Neural crest cell (in vitro differentiated cells): Measurements from ENCODE around the gene ZKSCAN8. TPM values are rescaled to one million over a fixed set of nuclear protein-coding genes. Genes with fewer than 3 reads are reported as not detected.

Experiments used
- DNase-seq: peaks from one replicate; pipeline ENCODE4 v3.0.0; 2021; ENCODE audit warnings: low read depth, mixed read lengths, low spot score
- H3K27ac Mint-ChIP-seq: one replicate; pipeline ENCODE4 v1.8.0; 2021; ENCODE audit warnings: mild to moderate bottlenecking, mixed read lengths; ENCODE audit not compliant: unreplicated experiment
- H3K27me3 Mint-ChIP-seq: 2 replicates; pipeline ENCODE4 v1.8.0; 2021; ENCODE audit warnings: low read depth, mild to moderate bottlenecking, mixed read lengths
- H3K36me3 Mint-ChIP-seq: 2 replicates; pipeline ENCODE4 v1.8.0; 2021; ENCODE audit warnings: low read depth, mild to moderate bottlenecking, mixed read lengths
- H3K4me1 Mint-ChIP-seq: 2 replicates; pipeline ENCODE4 v1.8.0; 2021; ENCODE audit warnings: mixed read lengths
- H3K4me3 Mint-ChIP-seq: one replicate; pipeline ENCODE4 v1.8.0; 2021; ENCODE audit warnings: mild to moderate bottlenecking, mixed read lengths
- H3K9me3 Mint-ChIP-seq: 2 replicates; pipeline ENCODE4 v1.8.0; 2021; ENCODE audit warnings: mixed read lengths
- total RNA-seq: library from RNA; stranded (reverse); gene quantifications from 2 replicates; pipeline ENCODE4 v1.2.1, GENCODE V29; 2021
- TF ChIP-seq, protein P1 (sequence below): fragments of 200-600 bp; sonication (generic); conservative IDR thresholded peaks from 2 replicates; pipeline ENCODE4 v1.5.0; 2021; ENCODE audit warnings: antibody characterized with exemption, mild to moderate bottlenecking

Gene ZKSCAN8
- total RNA-seq, 1 donor from 2014 or later: 37.9 TPM

DNA sequence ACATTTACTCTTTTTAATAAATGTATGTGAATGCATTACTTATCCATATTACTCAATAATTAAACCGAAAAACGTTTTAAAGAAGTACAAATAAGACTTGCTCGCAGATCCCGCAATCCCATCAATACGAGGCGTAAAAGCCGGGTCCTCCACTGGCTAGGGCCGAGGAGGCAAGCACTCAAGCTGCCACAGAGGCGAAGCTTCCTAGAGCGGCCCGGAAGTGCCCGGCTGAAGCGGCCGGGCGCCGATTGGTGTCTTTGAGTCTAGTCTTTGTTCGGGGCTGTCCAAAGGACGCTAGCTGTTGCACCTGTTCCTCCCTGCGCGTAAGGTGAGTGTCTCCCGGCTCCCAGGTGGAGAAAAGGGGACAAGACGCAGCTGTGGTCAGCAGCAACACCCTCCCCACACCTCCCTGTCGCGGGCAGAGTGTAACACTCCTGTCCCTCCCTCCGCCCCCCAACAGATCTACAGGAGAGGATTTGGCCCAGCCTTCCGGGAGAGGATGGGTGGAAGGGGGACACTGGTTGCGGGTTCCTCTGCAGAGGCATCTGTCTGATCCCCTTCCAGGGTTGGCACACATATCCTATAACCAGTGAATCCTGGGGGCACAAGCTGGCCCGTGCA, 17.2 kb upstream of the ZKSCAN8 start, which contains the start of gene ZSCAN16:
Gene ZSCAN16, plus strand, starts transcription at position 260 of the 621 bp plus-strand sequence. CDS start 835 bp downstream, outside the sequence.
- Mint-ChIP-seq H3K27ac (peak within 1 kb of the TSS; percentile 97), H3K4me1 (peaks cover 27% of the 10 kb centered on the region), H3K4me3 (peak within 1 kb of the TSS; percentile 98), H3K9me3 (no peaks in the 10 kb centered on the region), H3K27me3 (no peaks in the 10 kb centered on the region), H3K36me3 (peaks cover 8% of the 10 kb centered on the region)
- TF ChIP-seq, protein P1, sequence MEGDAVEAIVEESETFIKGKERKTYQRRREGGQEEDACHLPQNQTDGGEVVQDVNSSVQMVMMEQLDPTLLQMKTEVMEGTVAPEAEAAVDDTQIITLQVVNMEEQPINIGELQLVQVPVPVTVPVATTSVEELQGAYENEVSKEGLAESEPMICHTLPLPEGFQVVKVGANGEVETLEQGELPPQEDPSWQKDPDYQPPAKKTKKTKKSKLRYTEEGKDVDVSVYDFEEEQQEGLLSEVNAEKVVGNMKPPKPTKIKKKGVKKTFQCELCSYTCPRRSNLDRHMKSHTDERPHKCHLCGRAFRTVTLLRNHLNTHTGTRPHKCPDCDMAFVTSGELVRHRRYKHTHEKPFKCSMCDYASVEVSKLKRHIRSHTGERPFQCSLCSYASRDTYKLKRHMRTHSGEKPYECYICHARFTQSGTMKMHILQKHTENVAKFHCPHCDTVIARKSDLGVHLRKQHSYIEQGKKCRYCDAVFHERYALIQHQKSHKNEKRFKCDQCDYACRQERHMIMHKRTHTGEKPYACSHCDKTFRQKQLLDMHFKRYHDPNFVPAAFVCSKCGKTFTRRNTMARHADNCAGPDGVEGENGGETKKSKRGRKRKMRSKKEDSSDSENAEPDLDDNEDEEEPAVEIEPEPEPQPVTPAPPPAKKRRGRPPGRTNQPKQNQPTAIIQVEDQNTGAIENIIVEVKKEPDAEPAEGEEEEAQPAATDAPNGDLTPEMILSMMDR: no peak
- peak; percentile 78 for DNase-seq

DNA sequence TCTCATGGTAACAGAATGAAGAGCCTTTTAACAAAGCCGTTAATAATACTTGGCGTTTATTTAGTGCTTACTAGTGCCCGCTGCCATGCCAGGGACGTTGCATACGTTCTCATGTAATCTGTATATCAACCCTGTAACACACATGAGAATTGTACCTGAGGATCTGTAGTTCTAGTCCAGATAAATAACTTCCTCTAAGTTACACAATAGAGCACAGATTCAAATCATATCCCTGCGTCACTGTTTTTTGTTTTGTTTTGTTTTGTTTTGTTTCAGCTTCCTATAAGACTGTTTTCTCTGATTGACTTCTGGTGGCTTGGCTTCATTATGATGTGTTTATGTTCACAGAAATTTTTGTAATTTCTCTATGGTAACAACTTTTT, 16.7 kb upstream of the ZKSCAN8 start:
- H3K27me3 Mint-ChIP-seq: no peaks in the 10 kb centered on the region
- H3K4me1 Mint-ChIP-seq: peaks cover 27% of the 10 kb centered on the region
- DNase-seq: no peak
- H3K36me3 Mint-ChIP-seq: peaks cover 8% of the 10 kb centered on the region
- peak overlapping the region; percentile 98 for H3K4me3 Mint-ChIP-seq
- peak overlapping the region; percentile 97 for H3K27ac Mint-ChIP-seq
- H3K9me3 Mint-ChIP-seq: no peaks in the 10 kb centered on the region
- TF ChIP-seq, protein P1: no peak

DNA sequence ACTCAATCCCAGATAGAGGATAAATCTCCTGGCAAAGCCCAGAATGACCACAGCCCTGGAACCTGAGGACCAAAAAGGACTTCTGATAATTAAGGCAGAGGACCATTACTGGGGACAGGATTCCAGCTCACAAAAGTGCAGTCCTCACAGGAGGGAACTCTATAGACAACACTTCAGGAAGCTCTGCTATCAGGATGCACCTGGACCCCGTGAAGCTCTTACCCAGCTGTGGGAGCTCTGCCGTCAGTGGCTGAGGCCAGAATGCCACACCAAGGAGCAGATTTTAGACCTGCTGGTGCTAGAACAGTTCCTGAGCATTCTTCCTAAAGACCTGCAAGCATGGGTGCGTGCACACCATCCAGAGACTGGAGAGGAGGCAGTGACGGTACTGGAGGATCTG, 16.3 kb upstream of the ZKSCAN8 start:
- Mint-ChIP-seq H3K4me1 (peaks cover 27% of the 10 kb centered on the region), H3K4me3 (peak overlapping the region; percentile 98), H3K36me3 (peaks cover 7% of the 10 kb centered on the region), H3K27ac (no peak overlapping the region), H3K27me3 (no peaks in the 10 kb centered on the region), H3K9me3 (no peaks in the 10 kb centered on the region)
- TF ChIP-seq, protein P1: no peak
- DNase-seq: no peak

DNA sequence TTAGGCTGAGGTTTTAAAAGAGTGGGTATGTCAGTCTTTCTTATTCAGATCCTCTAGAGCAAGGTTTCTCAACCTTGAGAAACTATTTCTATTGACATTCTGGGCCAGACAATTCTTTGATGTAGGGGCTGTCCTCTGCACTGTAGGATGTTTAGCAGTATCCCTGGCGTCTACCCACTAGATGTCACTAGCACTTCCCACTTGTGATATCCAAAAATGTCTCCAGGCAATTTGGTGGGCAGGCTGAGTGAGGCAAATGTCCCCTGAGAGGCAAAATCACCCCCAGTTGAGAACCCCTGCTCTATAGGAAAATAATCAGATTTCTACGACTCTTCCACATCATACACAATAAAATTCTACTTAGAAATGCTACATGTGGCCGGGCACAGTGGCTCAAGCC, 7.7 kb upstream of the ZKSCAN8 start:
- peak overlapping the region; percentile 90 for H3K4me3 Mint-ChIP-seq
- DNase-seq: peak; percentile 13
- no peaks in the 10 kb centered on the region for H3K9me3 Mint-ChIP-seq
- H3K27ac Mint-ChIP-seq: peak overlapping the region; percentile 39
- peaks cover 5% of the 10 kb centered on the region for H3K36me3 Mint-ChIP-seq
- TF ChIP-seq, protein P1: peak; percentile 52
- H3K27me3 Mint-ChIP-seq: no peaks in the 10 kb centered on the region
- peaks cover 51% of the 10 kb centered on the region for H3K4me1 Mint-ChIP-seq

DNA sequence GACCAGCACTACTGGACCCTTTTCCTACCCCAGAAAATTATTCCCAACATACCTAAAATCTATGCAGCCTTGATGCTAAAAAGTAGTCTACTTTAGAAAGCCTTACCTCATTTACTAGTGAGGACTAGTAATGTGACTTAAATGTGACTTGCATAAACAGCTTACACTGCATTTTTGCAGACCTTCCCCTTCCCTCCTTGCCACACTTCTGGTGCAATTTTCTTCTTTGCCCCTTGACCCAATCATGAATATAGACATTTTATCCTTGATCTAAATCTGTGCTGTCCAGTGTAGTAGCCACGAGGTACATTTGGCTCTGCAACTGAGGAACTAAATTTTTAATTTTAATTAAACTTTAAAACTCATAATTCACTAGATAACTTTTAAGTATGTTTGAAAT, 7.0 kb upstream of the ZKSCAN8 start:
- Mint-ChIP-seq H3K9me3 (no peaks in the 10 kb centered on the region), H3K36me3 (peaks cover 5% of the 10 kb centered on the region), H3K4me3 (peak overlapping the region; percentile 90), H3K4me1 (peaks cover 51% of the 10 kb centered on the region), H3K27ac (no peak overlapping the region), H3K27me3 (no peaks in the 10 kb centered on the region)
- no peak for DNase-seq
- TF ChIP-seq, protein P1: no peak
